KMS-11 (cell line): ENCODE measurements around the gene CIDEA.

Experiments
- H2AFZ ChIP-seq: fragments of 200-600 bp; sonication (generic); 2 replicates; pipeline ENCODE4 v1.6.1; 2016; ENCODE audit warnings: antibody characterized with exemption, mixed run types, low read depth
- H3K27ac ChIP-seq: fragments of 200-600 bp; sonication (generic); 2 replicates; pipeline ENCODE4 v1.6.1; 2016; ENCODE audit warnings: mild to moderate bottlenecking, mixed run types
- H3K27me3 ChIP-seq: fragments of 200-600 bp; sonication (generic); 2 replicates; pipeline ENCODE4 v1.6.1; 2017; ENCODE audit warnings: mild to moderate bottlenecking, low read depth, mixed run types, moderate library complexity; ENCODE audit not compliant: insufficient read depth
- H3K36me3 ChIP-seq: fragments of 200-600 bp; sonication (generic); 2 replicates; pipeline ENCODE4 v1.6.1; 2017; ENCODE audit warnings: mild to moderate bottlenecking, mixed run types; ENCODE audit not compliant: insufficient read depth
- H3K4me1 ChIP-seq: fragments of 200-600 bp; sonication (generic); 2 replicates; pipeline ENCODE4 v1.6.1; 2016; ENCODE audit warnings: mild to moderate bottlenecking, low read depth, mixed run types; ENCODE audit not compliant: poor library complexity, severe bottlenecking
- H3K4me2 ChIP-seq: fragments of 200-600 bp; sonication (generic); 2 replicates; pipeline ENCODE4 v1.7.0; 2016; ENCODE audit warnings: mild to moderate bottlenecking, mixed run types
- H3K4me3 ChIP-seq: fragments of 200-600 bp; sonication (generic); IDR thresholded peaks from 2 replicates; pipeline ENCODE4 v1.6.1; 2017; ENCODE audit warnings: low read depth, low read length, mixed read lengths; ENCODE audit not compliant: insufficient read depth
- H3K79me2 ChIP-seq: fragments of 200-600 bp; sonication (generic); 2 replicates; pipeline ENCODE4 v1.6.1; 2016; ENCODE audit warnings: low read depth, mixed run types; ENCODE audit not compliant: insufficient read depth
- H3K9ac ChIP-seq: fragments of 200-600 bp; sonication (generic); 2 replicates; pipeline ENCODE4 v1.6.1; 2016; ENCODE audit warnings: mild to moderate bottlenecking, mixed run types
- H4K20me1 ChIP-seq: fragments of 200-600 bp; sonication (generic); 2 replicates; pipeline ENCODE4 v1.6.1; 2016; ENCODE audit warnings: mild to moderate bottlenecking, mixed run types; ENCODE audit not compliant: insufficient read depth
- CTCF ChIP-seq: fragments of 200-600 bp; sonication (generic); conservative IDR thresholded peaks from 2 replicates; pipeline ENCODE4 v1.6.1; 2017; ENCODE audit warnings: low read depth, mild to moderate bottlenecking, antibody characterized with exemption, low read length, moderate library complexity, mixed read lengths

CIDEA gene

DNA sequence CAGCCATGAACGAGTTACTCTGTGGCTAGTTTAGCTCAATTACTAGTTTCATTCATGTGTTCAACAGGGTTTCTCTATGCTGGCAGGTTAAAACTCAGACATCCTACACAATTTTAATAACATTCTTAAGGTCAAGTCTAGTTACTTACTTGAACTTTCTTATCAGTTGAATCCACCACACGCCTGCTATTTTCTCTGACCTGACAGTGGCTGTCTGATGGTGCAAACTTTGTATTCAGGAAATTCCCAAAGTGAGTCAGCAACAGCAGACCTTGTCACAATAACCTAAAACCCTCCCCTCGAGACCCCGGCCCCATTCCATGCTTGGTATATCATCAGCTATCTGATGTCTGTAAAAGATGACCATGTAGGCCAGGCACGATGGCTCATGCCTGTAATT is 20.8 kb upstream of the CIDEA start:
- H3K27me3 ChIP-seq = no peaks in the 10 kb centered on the region
- peak overlapping the region; percentile 37 for H3K27ac ChIP-seq
- no peaks in the 10 kb centered on the region for H4K20me1 ChIP-seq
- H3K79me2 ChIP-seq = no peaks in the 10 kb centered on the region
- H3K36me3 ChIP-seq = no peaks in the 10 kb centered on the region
- peak overlapping the region; percentile 3; the same call in 1 of the 2 replicates for H3K4me2 ChIP-seq
- H3K4me3 ChIP-seq = no peak overlapping the region
- no peak for TF ChIP-seq CTCF
- H3K9ac ChIP-seq = no peak overlapping the region
- H3K4me1 ChIP-seq = peaks cover 19% of the 10 kb centered on the region
- H2AFZ ChIP-seq = peak overlapping the region; percentile 7

DNA sequence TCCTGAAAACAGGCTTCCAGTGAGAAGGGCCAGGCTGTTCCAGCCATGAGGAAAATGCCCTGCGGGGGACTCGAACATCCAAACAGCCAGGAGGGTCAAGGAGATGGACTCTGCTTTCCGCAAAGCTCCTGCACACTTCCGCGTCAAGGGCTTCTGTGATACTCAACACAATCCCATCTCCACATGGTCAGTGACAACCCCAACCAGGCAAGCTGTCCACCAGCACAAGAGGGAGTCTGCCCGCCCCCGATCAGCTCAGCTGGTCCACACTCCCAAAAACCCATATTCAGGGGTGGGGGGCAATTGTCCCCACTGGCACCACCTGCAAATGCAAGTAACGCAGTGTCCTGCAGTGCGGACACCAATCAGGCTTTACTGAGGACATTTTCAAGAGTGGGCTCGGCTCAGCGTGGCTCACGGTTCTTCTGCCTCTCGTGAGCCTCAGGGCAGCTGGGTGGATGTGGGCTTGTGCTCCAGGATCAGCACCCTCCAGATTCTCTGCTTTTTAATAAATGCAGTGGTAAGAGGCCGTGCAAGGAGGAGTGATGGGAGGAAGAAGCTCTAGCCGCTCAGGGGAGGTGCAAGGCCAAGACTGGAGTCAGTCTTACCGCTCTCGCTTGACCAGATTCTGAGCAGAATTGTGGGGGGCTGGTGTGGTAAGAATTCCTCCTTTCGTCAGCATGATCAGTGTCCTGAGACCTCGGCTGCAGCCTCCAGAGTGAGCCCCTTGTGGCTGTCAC is 19.5 kb upstream of the CIDEA start:
- H3K36me3 ChIP-seq = no peaks in the 10 kb centered on the region
- H3K27ac ChIP-seq = no peak overlapping the region
- H2AFZ ChIP-seq = no peak overlapping the region
- peaks cover 19% of the 10 kb centered on the region for H3K4me1 ChIP-seq
- H3K79me2 ChIP-seq = no peaks in the 10 kb centered on the region
- no peak for TF ChIP-seq CTCF
- H4K20me1 ChIP-seq = no peaks in the 10 kb centered on the region
- H3K9ac ChIP-seq = no peak overlapping the region
- H3K4me2 ChIP-seq = no peak overlapping the region
- no peaks in the 10 kb centered on the region for H3K27me3 ChIP-seq
- H3K4me3 ChIP-seq = no peak overlapping the region

DNA sequence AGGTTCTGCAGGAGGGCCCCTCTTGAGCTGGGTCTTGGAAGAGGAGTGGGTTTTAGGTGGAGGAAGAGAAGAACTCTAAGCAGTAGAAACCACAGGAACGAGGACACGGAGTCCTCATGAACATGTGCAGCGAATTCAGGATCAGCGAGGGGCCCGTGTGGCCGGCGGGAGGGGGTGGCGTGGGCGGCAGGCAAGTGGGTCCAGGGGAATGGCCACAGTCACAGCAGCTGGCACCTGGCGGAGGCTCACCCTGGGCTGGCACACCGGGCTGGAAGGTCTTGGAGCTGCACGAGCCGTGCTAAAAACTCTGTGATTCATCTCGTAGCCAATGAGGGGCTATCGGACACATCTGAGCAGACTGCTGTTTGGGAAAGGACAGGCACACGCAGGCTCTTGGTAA is 18.0 kb upstream of the CIDEA start:
- H2AFZ ChIP-seq = no peak overlapping the region
- H3K4me3 ChIP-seq = no peak overlapping the region

GRCh38 chr18:12236934-12237832 is 17.0 kb upstream of the CIDEA start:
- H4K20me1 ChIP-seq = no peaks in the 10 kb centered on the region
- no peaks in the 10 kb centered on the region for H3K79me2 ChIP-seq
- no peaks in the 10 kb centered on the region for H3K27me3 ChIP-seq
- peaks cover 19% of the 10 kb centered on the region for H3K4me1 ChIP-seq
- H3K9ac ChIP-seq = no peak overlapping the region
- H3K27ac ChIP-seq = no peak overlapping the region
- H3K4me2 ChIP-seq = no peak overlapping the region
- no peaks in the 10 kb centered on the region for H3K36me3 ChIP-seq
- peak; percentile 70 for TF ChIP-seq CTCF
- H2AFZ ChIP-seq = no peak overlapping the region
- no peak overlapping the region for H3K4me3 ChIP-seq

More for the DNA sequence above, 18.0 kb upstream of the CIDEA start:
- Histone ChIP-seq H3K27ac (no peak overlapping the region), H3K9ac (no peak overlapping the region), H3K27me3 (no peaks in the 10 kb centered on the region), H3K4me2 (no peak overlapping the region), H3K4me1 (peaks cover 19% of the 10 kb centered on the region), H4K20me1 (no peaks in the 10 kb centered on the region), H3K36me3 (no peaks in the 10 kb centered on the region), H3K79me2 (no peaks in the 10 kb centered on the region)
- TF ChIP-seq CTCF = no peak
